ENCODE data around the gene CHRDL2. TPM values are rescaled to one million over a fixed set of nuclear protein-coding genes. Genes with fewer than 3 reads are reported as not detected.

The CHRDL2 gene
- total RNA-seq, 6 experiments from 2014 or later, result not detected

- no peak overlapping the region for H3K4me3 Mint-ChIP-seq
- peaks cover 18% of the 10 kb centered on the region for H3K4me1 Mint-ChIP-seq (ENCODE audit: low read depth)
- TF ChIP-seq CTCF (IDR thresholded peaks at IDR 0.05), result no peak
- H3K27ac Mint-ChIP-seq, result no peak overlapping the region
- no peaks in the 10 kb centered on the region for H3K9me3 Mint-ChIP-seq
- peaks cover 9% of the 10 kb centered on the region for H3K36me3 Mint-ChIP-seq (ENCODE audit: low read depth)
- H3K27me3 Mint-ChIP-seq (ENCODE audit: insufficient read depth), result no peaks in the 10 kb centered on the region
- DNase-seq, result no peak
Observed at GRCh38 chr11:74647404-74647803, 83.8 kb downstream of the CHRDL2 start.

GRCh38 chr11:74646954-74647353 lies 84.3 kb downstream of the CHRDL2 start:
- no peak for TF ChIP-seq CTCF (IDR thresholded peaks at IDR 0.05)
- no peak overlapping the region for H3K4me3 Mint-ChIP-seq
- DNase-seq, result no peak
- peaks cover 11% of the 10 kb centered on the region for H3K36me3 Mint-ChIP-seq (ENCODE audit: low read depth)
- H3K27me3 Mint-ChIP-seq (ENCODE audit: insufficient read depth), result no peaks in the 10 kb centered on the region
- peaks cover 18% of the 10 kb centered on the region for H3K4me1 Mint-ChIP-seq (ENCODE audit: low read depth)
- no peaks in the 10 kb centered on the region for H3K9me3 Mint-ChIP-seq
- no peak overlapping the region for H3K27ac Mint-ChIP-seq

Small RNA genes within 50 kb of the gene (microRNA-seq; reads per million reads assigned to microRNA genes)
- gene MIR4696, result not detected

Other genes with a start within 250 kb of the CHRDL2 start
- 1 to 10 TPM in 4 of 6 experiments, under 1 TPM in 2; 0.63 to 2.0 (median 1.3) TPM for gene LIPT2, start 237.7 kb downstream of the CHRDL2 start, total RNA-seq (2021; fragmentation: NEBNext Ultra II Directional; extraction: Animal tissue kit (Norgen Biotek cat#: 25700))
- 10 to 100 TPM; 10.1 to 17.5 (median 15.3) TPM for gene POLD3, start 138.8 kb downstream of the CHRDL2 start, total RNA-seq (2021; fragmentation: NEBNext Ultra II Directional; extraction: Animal tissue kit (Norgen Biotek cat#: 25700))
- 10 to 100 TPM; 10.9 to 12.9 (median 12.2) TPM for gene RNF169, start 17.4 kb upstream of the CHRDL2 start, total RNA-seq (2021; fragmentation: NEBNext Ultra II Directional; extraction: Animal tissue kit (Norgen Biotek cat#: 25700))
- 1 to 10 TPM; 5.4 to 7.0 (median 6.0) TPM for gene XRRA1, start 217.7 kb upstream of the CHRDL2 start, total RNA-seq (2021; fragmentation: NEBNext Ultra II Directional; extraction: Animal tissue kit (Norgen Biotek cat#: 25700))
- gene SPCS2, start 217.8 kb upstream of the CHRDL2 start, total RNA-seq (2021; fragmentation: NEBNext Ultra II Directional; extraction: Animal tissue kit (Norgen Biotek cat#: 25700)), result 100 to 1,000 TPM; 152 to 190 (median 168) TPM

Measured in HFFc6 (cell line).